Measurements from ENCODE around the gene GRIN1. TPM values are rescaled to one million over a fixed set of nuclear protein-coding genes. Genes with fewer than 3 reads are reported as not detected.

The GRIN1 gene
- total and polyA plus RNA-seq, 4 donors: not detected

DNA sequence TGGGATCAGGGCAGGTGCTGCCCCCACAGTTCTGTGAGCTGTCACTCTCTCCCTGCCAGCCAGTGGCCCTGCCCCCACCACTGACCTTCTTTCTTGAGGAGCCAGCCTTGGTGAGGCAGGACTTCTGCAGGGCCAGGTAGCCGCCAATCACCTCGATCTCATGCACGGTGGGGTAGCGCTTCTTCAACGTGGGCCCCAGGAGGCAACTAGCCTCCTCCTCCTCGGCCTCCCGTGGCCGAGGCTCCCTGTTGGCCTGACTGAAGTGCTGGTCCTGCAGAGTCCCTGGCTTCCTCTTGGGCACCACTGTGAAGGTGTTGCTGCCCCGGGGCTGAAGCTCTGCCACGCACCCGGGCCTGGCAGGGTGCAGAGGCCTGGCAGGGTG lies 59.9 kb downstream of the GRIN1 start:
- 70 to 77% methylated on average over 11 of the region's 11 CpGs for WGBS, 2 donors
- H3K27ac ChIP-seq (ENCODE audit: low read depth in 1 of 2, low read length in 2 of 2): no peak overlapping the region
- H3K27me3 ChIP-seq (ENCODE audit: control insufficient read depth in 1 of 2, insufficient read depth in 2 of 2, low read length in 1 of 2): no peaks in the 10 kb centered on the region
- H3K4me1 ChIP-seq (ENCODE audit: control insufficient read depth in 1 of 2, insufficient read depth in 2 of 2, low read length in 2 of 2): peaks cover 1 to 3% of the 10 kb centered on the region in 2 donors
- no peak overlapping the region for H3K4me3 ChIP-seq (ENCODE audit: low read length in 2 of 2)
- DNase-seq (no peak), ATAC-seq (ENCODE audit: low FRiP score) (no peak)
- H3K9me3 ChIP-seq (ENCODE audit: control insufficient read depth, low read length): no peaks in the 10 kb centered on the region
- H3K36me3 ChIP-seq (ENCODE audit: control insufficient read depth in 1 of 2, insufficient read depth in 2 of 2, low read length in 1 of 2): no peaks in the 10 kb centered on the region
- intact Hi-C loops (cut with DNase I): no loop called here

- DNase-seq (no peak), ATAC-seq (ENCODE audit: low FRiP score) (no peak)
- 5 to 6% methylated on average over 38 to 51 of the region's 51 CpGs for WGBS, 2 donors
- intact Hi-C loops (cut with DNase I): no loop called here
- Histone ChIP-seq H3K36me3 (ENCODE audit: control insufficient read depth in 1 of 2, insufficient read depth in 2 of 2, low read length in 1 of 2) (no peaks in the 10 kb centered on the region), H3K27me3 (ENCODE audit: control insufficient read depth in 1 of 2, insufficient read depth in 2 of 2, low read length in 1 of 2) (no peaks in the 10 kb centered on the region), H3K4me3 (ENCODE audit: low read length in 2 of 2) (peak overlapping the region; percentile 8 to 69), H3K9me3 (ENCODE audit: control insufficient read depth, low read length) (no peaks in the 10 kb centered on the region), H3K27ac (ENCODE audit: low read depth in 1 of 2, low read length in 2 of 2) (no peak overlapping the region), H3K4me1 (ENCODE audit: control insufficient read depth in 1 of 2, insufficient read depth in 2 of 2, low read length in 2 of 2) (peaks cover 1 to 3% of the 10 kb centered on the region in 2 donors)
Measured at GRCh38 chr9:137199411-137200121, 60.6 kb downstream of the GRIN1 start.

DNA sequence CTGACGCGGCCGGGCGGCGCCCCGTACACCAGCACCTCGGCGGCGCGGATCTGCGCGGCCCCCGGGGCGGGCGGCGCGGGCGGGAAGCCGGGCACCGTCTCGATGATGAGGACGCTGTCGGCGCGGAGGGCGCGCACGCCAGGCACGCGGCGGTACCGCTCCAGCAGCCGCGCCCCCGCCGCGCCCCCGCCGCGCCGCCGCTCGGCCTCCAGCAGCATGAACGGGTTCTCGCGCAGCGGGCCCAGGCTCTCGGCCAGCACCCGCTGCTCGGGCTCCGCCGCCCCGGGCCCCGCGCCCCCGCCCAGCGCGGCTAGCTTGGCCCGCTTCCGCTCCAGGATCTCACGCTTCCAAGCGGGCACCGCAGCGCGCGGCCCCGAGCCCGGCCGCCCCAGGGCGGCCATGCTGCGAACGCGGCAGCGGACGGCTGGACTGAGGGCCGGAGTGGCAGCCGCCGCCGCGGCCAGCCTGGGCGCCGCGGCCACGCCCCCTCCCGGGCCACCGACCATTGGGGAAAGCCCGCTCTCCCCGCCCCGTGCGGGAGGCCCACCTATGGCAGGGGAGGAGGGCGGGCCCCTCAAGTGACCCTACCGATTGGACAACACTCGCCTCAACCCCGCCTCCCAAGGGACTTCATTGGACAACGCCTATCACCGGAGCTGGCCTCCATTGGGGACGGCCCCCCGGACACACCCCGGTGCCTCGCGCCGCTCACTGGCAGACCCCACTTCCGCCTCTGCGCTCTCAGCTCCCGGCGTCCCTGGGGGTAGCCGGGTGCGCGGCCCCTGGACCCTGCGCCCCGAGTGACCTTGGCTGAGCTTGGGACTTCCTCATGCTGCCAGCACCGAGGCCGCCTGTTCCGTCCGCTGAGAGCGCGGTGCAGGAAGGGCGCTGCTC lies 61.6 kb downstream of the GRIN1 start, which contains the start of gene TPRN:
TSS of gene TPRN (minus strand) at position 431 of the 894 bp plus-strand sequence. CDS start at position 401, 30 bp downstream.
- Histone ChIP-seq H3K27ac (ENCODE audit: low read depth in 1 of 2, low read length in 2 of 2) (peak within 1 kb of the TSS in 1 of 2 donors; percentile 35), H3K4me3 (ENCODE audit: low read length in 2 of 2) (peak within 1 kb of the TSS; percentile 69 to 74), H3K4me1 (ENCODE audit: control insufficient read depth in 1 of 2, insufficient read depth in 2 of 2, low read length in 2 of 2) (peaks cover 1 to 3% of the 10 kb centered on the region in 2 donors), H3K27me3 (ENCODE audit: control insufficient read depth in 1 of 2, insufficient read depth in 2 of 2, low read length in 1 of 2) (no peaks in the 10 kb centered on the region), H3K9me3 (ENCODE audit: control insufficient read depth, low read length) (no peaks in the 10 kb centered on the region), H3K36me3 (ENCODE audit: control insufficient read depth in 1 of 2, insufficient read depth in 2 of 2, low read length in 1 of 2) (no peaks in the 10 kb centered on the region)
- ATAC-seq (ENCODE audit: low FRiP score) (peak; percentile 99), DNase-seq (peak; percentile 99 to 100)
- intact Hi-C loops (cut with DNase I): no loop called here
- 0 to 1% methylated on average over 82 to 118 of the region's 118 CpGs for WGBS, 2 donors

- Histone ChIP-seq H3K9me3 (ENCODE audit: control insufficient read depth, low read length) (no peaks in the 10 kb centered on the region), H3K4me1 (ENCODE audit: control insufficient read depth in 1 of 2, insufficient read depth in 2 of 2, low read length in 2 of 2) (peaks cover 1 to 3% of the 10 kb centered on the region in 2 donors), H3K4me3 (ENCODE audit: low read length in 2 of 2) (peak overlapping the region; percentile 15 to 52), H3K27me3 (ENCODE audit: control insufficient read depth in 1 of 2, insufficient read depth in 2 of 2, low read length in 1 of 2) (no peaks in the 10 kb centered on the region), H3K27ac (ENCODE audit: low read depth in 1 of 2, low read length in 2 of 2) (peak overlapping the region in 1 of 2 donors; percentile 35), H3K36me3 (ENCODE audit: control insufficient read depth in 1 of 2, insufficient read depth in 2 of 2, low read length in 1 of 2) (no peaks in the 10 kb centered on the region)
- intact Hi-C loops (cut with DNase I): no loop called here
- DNase-seq (no peak), ATAC-seq (ENCODE audit: low FRiP score) (no peak)
- WGBS, 2 donors: 18 to 19% methylated on average over 23 of the region's 23 CpGs
Measured at GRCh38 chr9:137201205-137201868, 62.4 kb downstream of the GRIN1 start.

- H3K27me3 ChIP-seq (ENCODE audit: control insufficient read depth in 1 of 2, insufficient read depth in 2 of 2, low read length in 1 of 2): no peaks in the 10 kb centered on the region
- H3K4me3 ChIP-seq (ENCODE audit: low read length in 2 of 2): no peak overlapping the region
- intact Hi-C loops (cut with DNase I): no loop called here
- no peak overlapping the region for H3K27ac ChIP-seq (ENCODE audit: low read depth in 1 of 2, low read length in 2 of 2)
- H3K9me3 ChIP-seq (ENCODE audit: control insufficient read depth, low read length): no peaks in the 10 kb centered on the region
- ATAC-seq (ENCODE audit: low FRiP score) (no peak), DNase-seq (no peak)
- peaks cover 1 to 3% of the 10 kb centered on the region in 2 donors for H3K4me1 ChIP-seq (ENCODE audit: control insufficient read depth in 1 of 2, insufficient read depth in 2 of 2, low read length in 2 of 2)
- H3K36me3 ChIP-seq (ENCODE audit: control insufficient read depth in 1 of 2, insufficient read depth in 2 of 2, low read length in 1 of 2): no peaks in the 10 kb centered on the region
- 34% methylated on average over 8 of the region's 8 CpGs for WGBS, 2 donors
Measured at GRCh38 chr9:137202966-137203365, 64.0 kb downstream of the GRIN1 start.

DNA sequence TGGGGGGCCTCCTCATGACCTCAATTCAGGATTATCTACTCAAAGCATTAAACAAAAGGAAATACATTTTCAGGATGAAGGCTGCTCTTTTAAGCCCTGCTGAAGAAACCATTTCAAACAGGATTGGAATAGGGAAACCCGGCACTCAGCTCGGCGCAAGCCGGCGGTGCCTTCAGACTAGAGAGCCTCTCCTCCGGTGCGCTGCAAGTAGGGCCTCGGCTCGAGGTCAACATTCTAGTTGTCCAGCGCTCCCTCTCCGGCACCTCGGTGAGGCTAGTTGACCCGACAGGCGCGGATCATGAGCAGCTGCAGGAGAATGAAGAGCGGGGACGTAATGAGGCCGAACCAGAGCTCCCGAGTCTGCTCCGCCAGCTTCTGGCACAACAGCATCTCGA lies 65.8 kb downstream of the GRIN1 start:
- 9 to 13% methylated on average over 21 of the region's 21 CpGs for WGBS, 2 donors
- Histone ChIP-seq H3K36me3 (ENCODE audit: control insufficient read depth in 1 of 2, insufficient read depth in 2 of 2, low read length in 1 of 2) (no peaks in the 10 kb centered on the region), H3K27ac (ENCODE audit: low read depth in 1 of 2, low read length in 2 of 2) (no peak overlapping the region), H3K4me3 (ENCODE audit: low read length in 2 of 2) (peak overlapping the region; percentile 62 to 69), H3K9me3 (ENCODE audit: control insufficient read depth, low read length) (no peaks in the 10 kb centered on the region), H3K4me1 (ENCODE audit: control insufficient read depth in 1 of 2, insufficient read depth in 2 of 2, low read length in 2 of 2) (peaks cover 1% of the 10 kb centered on the region in 2 donors), H3K27me3 (ENCODE audit: control insufficient read depth in 1 of 2, insufficient read depth in 2 of 2, low read length in 1 of 2) (no peaks in the 10 kb centered on the region)
- intact Hi-C loops (cut with DNase I): no loop called here
- ATAC-seq (ENCODE audit: low FRiP score): no peak
- DNase-seq: no peak

DNA sequence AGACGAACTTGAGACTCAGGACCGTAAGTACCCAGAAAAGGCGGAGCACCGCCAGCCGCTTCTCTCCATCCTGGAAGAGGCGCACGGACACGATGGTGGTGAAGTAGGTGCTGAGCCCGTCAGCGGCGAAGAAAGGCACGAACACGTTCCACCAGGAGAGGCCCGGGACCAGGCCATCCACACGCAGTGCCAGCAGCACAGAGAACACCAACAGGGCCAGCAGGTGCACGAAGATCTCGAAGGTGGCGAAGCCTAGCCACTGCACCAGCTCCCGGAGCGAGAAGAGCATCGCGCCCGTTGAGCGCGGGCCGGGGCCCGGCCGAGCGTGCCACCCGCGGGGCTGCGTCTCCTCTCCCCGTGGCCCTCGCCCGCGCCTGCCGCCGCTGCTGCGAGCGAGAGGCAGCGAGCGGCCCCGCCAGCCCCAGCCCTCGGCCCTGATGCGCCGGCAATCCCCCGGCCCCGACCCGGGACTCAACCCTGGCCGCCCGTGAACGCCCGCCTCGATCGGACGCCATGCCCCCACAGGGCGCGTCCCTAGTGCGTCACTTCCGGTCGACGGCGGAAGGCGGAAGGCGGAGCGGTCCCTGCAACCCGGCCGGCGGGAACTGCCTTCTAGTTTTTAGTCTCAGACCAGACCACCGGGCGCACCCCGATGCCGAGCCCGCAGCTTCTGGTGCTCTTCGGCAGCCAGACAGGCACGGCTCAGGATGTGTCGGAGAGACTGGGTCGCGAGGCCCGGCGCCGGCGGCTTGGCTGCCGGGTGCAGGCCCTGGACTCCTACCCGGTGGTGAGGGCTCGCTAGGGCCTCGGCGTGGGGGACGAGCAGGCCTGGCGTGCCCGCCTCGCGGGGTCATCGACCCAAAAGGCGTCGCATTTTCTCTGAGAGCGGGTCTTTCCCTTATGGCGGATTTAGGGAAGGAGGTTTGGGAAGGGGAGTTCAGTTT lies 66.4 kb downstream of the GRIN1 start, which contains the start of the genes NDOR1 and TMEM203:
TSS of gene NDOR1 (plus strand) at position 575 of the 944 bp plus-strand sequence. CDS start at position 653, 78 bp downstream.
TSS of gene TMEM203 (minus strand) at position 523 of the 944 bp plus-strand sequence. CDS start at position 289, 234 bp downstream.
- H3K36me3 ChIP-seq (ENCODE audit: control insufficient read depth in 1 of 2, insufficient read depth in 2 of 2, low read length in 1 of 2): no peaks in the 10 kb centered on the region
- DNase-seq (peak; percentile 95 to 99), ATAC-seq (ENCODE audit: low FRiP score) (peak; percentile 81)
- H3K27ac ChIP-seq (ENCODE audit: low read depth in 1 of 2, low read length in 2 of 2): peak within 1 kb of the TSS in 1 of 2 donors; percentile 35
- peak within 1 kb of the TSS; percentile 62 to 69 for H3K4me3 ChIP-seq (ENCODE audit: low read length in 2 of 2)
- H3K4me1 ChIP-seq (ENCODE audit: control insufficient read depth in 1 of 2, insufficient read depth in 2 of 2, low read length in 2 of 2): peaks cover 0 to 1% of the 10 kb centered on the region in 2 donors
- 0% methylated on average over 74 to 98 of the region's 98 CpGs for WGBS, 2 donors
- H3K27me3 ChIP-seq (ENCODE audit: control insufficient read depth in 1 of 2, insufficient read depth in 2 of 2, low read length in 1 of 2): no peaks in the 10 kb centered on the region
- intact Hi-C loops (cut with DNase I): no loop called here
- H3K9me3 ChIP-seq (ENCODE audit: control insufficient read depth, low read length): no peaks in the 10 kb centered on the region
